ENCODE measurements around the gene TMEM132D. TPM values are rescaled to one million over a fixed set of nuclear protein-coding genes. Genes with fewer than 3 reads are reported as not detected.

Gene TMEM132D
- total RNA-seq, 1 donor from 2014 or later = not detected

DNA sequence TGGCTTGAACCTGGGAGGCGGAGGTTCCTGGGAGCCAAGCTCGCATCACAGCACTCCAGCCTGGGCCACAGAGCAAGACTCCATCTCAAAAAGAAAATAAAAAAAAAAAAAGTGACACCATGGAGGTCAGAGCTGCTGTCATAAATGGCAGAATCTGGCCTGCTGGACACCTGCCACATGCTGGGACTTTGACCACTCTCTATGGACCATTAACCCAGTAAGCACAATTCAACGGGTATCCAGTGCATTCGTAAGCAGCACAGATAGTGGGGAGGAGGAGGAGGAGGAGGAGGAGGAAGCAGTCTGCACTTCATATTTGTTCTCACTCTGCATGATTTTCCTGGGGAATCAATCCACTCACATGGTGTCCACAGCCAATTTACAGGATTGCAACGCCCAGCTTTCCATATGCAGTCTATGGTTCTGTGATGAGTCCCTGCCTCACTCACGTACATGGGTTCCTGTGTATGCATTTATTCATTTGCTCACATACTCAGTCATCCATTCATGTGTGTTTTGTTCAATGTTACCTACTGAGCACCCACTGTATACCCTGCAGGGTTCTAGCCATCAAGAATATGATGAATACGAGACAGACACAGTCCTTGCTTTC, 723.8 kb downstream of the TMEM132D start:
- no peak overlapping the region for H3K4me3 Mint-ChIP-seq
- H3K27me3 Mint-ChIP-seq (ENCODE audit: insufficient read depth) = no peaks in the 10 kb centered on the region

DNA sequence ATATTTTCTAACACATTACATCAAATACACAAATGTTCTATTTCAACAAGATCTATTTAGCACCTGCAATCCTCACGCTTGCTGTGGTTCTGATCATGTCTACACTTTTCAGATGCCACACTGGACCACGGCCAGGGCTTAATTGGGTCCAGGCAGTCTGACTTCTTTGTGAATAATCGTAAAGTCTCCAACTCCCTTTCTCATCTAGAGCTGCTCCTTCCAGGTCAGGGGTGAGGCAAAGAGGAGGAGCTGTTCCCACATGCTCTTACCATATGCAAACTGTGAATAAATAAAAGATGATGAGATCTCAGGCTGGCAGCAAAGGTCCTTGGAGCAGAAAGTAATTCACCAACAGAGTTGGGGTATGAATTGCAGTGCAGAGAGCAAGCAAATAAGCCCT, 733.9 kb downstream of the TMEM132D start:
- peaks cover 16% of the 10 kb centered on the region for H3K9me3 Mint-ChIP-seq
- no peak overlapping the region for H3K4me3 Mint-ChIP-seq
- H3K27me3 Mint-ChIP-seq (ENCODE audit: insufficient read depth) = no peaks in the 10 kb centered on the region
- no peak for DNase-seq (ENCODE audit: low spot score)
- intact Hi-C loops (cut with micrococcal nuclease) = no loop called here
- H3K36me3 Mint-ChIP-seq (ENCODE audit: low read depth) = no peaks in the 10 kb centered on the region
- no peaks in the 10 kb centered on the region for H3K4me1 Mint-ChIP-seq (ENCODE audit: low read depth)
- no peak overlapping the region for H3K27ac Mint-ChIP-seq

More for the DNA sequence above, 723.8 kb downstream of the TMEM132D start:
- H3K9me3 Mint-ChIP-seq = peaks cover 11% of the 10 kb centered on the region
- no peak for DNase-seq (ENCODE audit: low spot score)
- no peak overlapping the region for H3K27ac Mint-ChIP-seq
- H3K36me3 Mint-ChIP-seq (ENCODE audit: low read depth) = no peaks in the 10 kb centered on the region
- no peaks in the 10 kb centered on the region for H3K4me1 Mint-ChIP-seq (ENCODE audit: low read depth)
- intact Hi-C loops (cut with micrococcal nuclease) = no loop called here

DNA sequence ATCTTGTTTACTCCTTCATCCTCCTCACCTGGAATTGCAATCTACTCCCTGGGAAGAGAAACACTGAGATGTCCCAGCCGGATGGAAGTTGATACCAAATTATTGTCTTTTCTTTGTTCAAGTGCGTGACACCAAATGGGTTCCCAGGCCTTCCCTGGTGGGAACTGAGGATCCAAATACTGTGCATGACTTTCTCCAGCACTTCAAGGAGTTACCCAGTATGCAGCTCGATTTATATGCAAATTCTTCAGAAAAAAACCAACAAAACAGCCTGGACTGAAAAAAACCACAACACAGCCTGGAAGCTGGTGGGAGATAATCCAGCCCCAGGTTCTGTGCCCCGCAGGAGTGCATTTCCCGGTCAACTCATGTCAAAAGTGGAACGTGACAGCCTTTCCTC, 740.0 kb downstream of the TMEM132D start:
- Mint-ChIP-seq H3K27ac (no peak overlapping the region), H3K27me3 (ENCODE audit: insufficient read depth) (no peaks in the 10 kb centered on the region), H3K4me3 (no peak overlapping the region), H3K36me3 (ENCODE audit: low read depth) (no peaks in the 10 kb centered on the region), H3K9me3 (peaks cover 12% of the 10 kb centered on the region), H3K4me1 (ENCODE audit: low read depth) (no peaks in the 10 kb centered on the region)
- intact Hi-C loops (cut with micrococcal nuclease) = no loop called here
- no peak for DNase-seq (ENCODE audit: low spot score)

DNA sequence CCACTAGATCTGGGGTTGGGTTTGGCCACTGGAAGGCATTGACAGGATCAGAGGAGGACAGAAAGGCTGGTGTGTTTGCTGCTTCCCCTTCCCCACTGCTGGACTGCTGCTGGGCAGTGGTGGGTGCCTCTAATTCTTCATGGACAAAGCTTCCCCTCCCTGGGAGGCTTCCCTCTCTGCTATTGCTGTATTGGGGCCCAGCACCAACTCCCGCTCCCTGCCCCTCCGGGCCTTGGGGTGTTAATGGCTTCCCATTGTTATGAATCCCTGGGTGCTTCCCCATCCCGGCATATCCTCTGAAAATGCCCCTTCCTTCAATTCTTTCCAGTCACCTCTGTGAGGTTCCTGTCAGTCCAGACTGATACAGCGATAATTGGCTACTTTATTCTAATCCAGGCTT, 740.4 kb downstream of the TMEM132D start:
- H3K4me3 Mint-ChIP-seq = no peak overlapping the region
- H3K9me3 Mint-ChIP-seq = peaks cover 12% of the 10 kb centered on the region
- H3K36me3 Mint-ChIP-seq (ENCODE audit: low read depth) = no peaks in the 10 kb centered on the region
- intact Hi-C loops (cut with micrococcal nuclease) = no loop called here
- no peaks in the 10 kb centered on the region for H3K4me1 Mint-ChIP-seq (ENCODE audit: low read depth)
- no peak for DNase-seq (ENCODE audit: low spot score)
- H3K27me3 Mint-ChIP-seq (ENCODE audit: insufficient read depth) = no peaks in the 10 kb centered on the region
- H3K27ac Mint-ChIP-seq = no peak overlapping the region

DNA sequence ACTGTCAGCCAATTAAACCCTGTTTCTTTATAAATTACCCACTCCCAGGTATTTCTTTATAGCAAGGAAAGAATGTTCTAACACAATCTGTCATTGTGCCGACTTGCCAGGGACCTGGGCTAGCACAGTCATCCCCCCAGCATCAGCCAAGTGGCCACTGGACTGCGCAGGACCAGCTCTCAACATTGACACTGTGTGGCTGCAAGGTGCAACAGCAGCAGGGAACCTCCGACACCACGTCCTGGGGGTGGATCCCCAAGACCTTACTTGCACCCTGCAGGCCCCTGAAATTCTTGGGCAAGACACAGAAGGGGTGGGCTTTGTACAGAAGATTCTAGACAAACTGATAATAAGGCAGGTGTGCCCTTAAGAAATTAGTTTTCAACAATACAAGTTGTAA, 741.0 kb downstream of the TMEM132D start:
- Mint-ChIP-seq H3K27me3 (ENCODE audit: insufficient read depth) (no peaks in the 10 kb centered on the region), H3K9me3 (peaks cover 9% of the 10 kb centered on the region), H3K36me3 (ENCODE audit: low read depth) (no peaks in the 10 kb centered on the region), H3K27ac (no peak overlapping the region), H3K4me3 (no peak overlapping the region), H3K4me1 (ENCODE audit: low read depth) (no peaks in the 10 kb centered on the region)
- DNase-seq (ENCODE audit: low spot score) = no peak
- intact Hi-C loops (cut with micrococcal nuclease) = no loop called here

DNA sequence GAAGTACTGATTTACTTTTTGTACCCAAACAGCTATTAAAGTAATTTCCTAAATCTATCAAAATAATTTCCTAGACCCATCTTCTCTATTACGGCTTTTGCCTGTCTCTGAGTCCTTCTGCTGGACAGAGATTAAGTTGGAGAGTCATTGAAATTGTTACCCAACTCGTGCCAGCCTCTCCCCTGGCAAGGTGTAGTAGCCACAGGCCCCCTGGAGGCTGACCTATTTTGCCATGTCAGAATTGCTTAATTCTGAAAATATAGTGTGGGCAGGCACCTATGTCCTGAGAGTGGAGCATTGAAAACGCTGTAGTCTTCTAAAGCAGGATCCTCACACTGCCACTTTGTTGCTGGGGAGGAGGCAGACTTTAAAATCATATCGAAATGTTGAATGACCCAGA, 742.3 kb downstream of the TMEM132D start:
- H3K36me3 Mint-ChIP-seq (ENCODE audit: low read depth) = no peaks in the 10 kb centered on the region
- peaks cover 9% of the 10 kb centered on the region for H3K9me3 Mint-ChIP-seq
- H3K27ac Mint-ChIP-seq = no peak overlapping the region
- no peak for DNase-seq (ENCODE audit: low spot score)
- H3K4me1 Mint-ChIP-seq (ENCODE audit: low read depth) = no peaks in the 10 kb centered on the region
- intact Hi-C loops (cut with micrococcal nuclease) = no loop called here
- no peak overlapping the region for H3K4me3 Mint-ChIP-seq
- no peaks in the 10 kb centered on the region for H3K27me3 Mint-ChIP-seq (ENCODE audit: insufficient read depth)

DNA sequence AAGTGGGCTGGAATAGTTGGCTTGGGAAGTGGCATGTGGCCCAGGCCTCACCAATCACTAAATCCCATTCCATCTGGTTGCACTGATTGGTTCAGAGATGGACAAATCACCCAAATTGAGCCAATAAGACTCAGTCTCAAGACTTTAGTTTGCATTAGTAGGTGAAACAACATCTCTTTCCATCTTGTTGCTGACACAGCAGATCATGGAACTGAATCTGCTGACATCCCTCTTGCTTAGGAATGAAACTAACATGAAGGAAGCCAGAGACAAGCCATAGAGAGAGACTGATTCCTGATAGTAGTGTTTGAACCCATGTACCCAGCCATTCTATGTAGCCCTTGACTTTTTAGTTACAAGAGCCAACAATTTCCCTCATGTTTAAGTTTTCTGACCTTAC, 743.5 kb downstream of the TMEM132D start:
- H3K27ac Mint-ChIP-seq = no peak overlapping the region
- intact Hi-C loops (cut with micrococcal nuclease) = no loop called here

DNA sequence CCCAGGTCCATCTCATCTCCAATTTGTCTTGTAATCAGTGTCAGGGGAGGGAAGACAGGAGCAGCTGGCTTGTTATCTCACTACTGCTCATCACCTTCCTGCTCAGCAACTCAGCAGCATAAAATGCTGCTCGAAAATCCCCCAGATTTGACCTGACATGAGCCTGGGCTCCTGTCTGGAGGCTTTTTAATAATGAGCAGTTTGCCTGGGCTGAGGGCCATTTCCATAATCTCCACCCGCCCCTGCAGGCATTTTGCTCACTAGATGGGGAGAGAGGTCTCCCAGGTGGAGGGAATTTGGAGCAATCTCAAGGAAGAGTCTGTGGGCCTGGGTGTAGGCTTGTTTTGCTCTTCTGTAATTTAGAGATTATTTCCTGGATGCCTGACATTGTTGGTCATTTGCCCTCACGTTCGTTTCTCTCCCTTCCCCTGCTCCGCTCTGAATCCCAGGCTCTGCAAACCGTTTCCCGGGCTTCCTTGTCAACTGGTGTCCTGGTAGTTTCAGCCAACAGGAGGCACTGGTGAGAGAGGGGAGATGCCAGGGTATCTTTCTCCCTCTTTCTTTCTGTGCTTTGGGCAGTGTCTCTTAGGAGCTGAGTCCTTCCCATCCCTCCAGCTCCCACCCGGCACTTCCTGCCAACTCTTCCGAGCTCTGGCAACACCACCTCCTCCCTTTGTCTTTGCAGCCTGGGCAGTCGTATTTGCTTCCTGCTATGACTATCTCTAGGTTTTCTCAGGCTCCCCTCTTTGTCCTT, 751.3 kb downstream of the TMEM132D start:
- intact Hi-C loops (cut with micrococcal nuclease) = no loop called here
- DNase-seq (ENCODE audit: low spot score) = no peak
- H3K27ac Mint-ChIP-seq = no peak overlapping the region
- no peaks in the 10 kb centered on the region for H3K4me1 Mint-ChIP-seq (ENCODE audit: low read depth)
- no peaks in the 10 kb centered on the region for H3K27me3 Mint-ChIP-seq (ENCODE audit: insufficient read depth)
- H3K36me3 Mint-ChIP-seq (ENCODE audit: low read depth) = no peaks in the 10 kb centered on the region
- no peak overlapping the region for H3K4me3 Mint-ChIP-seq
- H3K9me3 Mint-ChIP-seq = no peaks in the 10 kb centered on the region

More for the DNA sequence above, 743.5 kb downstream of the TMEM132D start:
- H3K27me3 Mint-ChIP-seq (ENCODE audit: insufficient read depth) = no peaks in the 10 kb centered on the region
- no peaks in the 10 kb centered on the region for H3K4me1 Mint-ChIP-seq (ENCODE audit: low read depth)
- DNase-seq (ENCODE audit: low spot score) = no peak
- no peaks in the 10 kb centered on the region for H3K36me3 Mint-ChIP-seq (ENCODE audit: low read depth)
- no peak overlapping the region for H3K4me3 Mint-ChIP-seq
- peaks cover 9% of the 10 kb centered on the region for H3K9me3 Mint-ChIP-seq

DNA sequence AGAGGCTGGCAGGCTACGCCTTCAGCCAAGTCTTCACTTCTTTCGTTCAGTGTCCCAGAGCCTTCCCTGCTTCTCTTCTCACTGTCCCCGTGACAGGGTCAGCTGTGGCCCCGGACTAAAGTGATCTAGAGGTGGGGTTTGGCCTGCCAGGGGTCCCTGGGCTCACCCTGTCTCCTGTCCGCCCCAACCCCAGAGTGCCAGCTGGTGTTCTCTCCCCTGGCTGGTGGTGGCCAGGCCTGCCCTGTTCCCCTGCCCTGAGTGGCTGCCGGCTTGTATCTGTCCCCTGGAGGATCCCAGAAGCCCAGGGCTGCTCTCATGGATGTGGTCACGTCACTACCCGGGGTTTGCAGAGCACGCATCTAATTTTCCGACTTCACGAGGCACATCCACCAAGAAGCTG, 753.1 kb downstream of the TMEM132D start:
- H3K4me1 Mint-ChIP-seq (ENCODE audit: low read depth) = no peaks in the 10 kb centered on the region
- H3K9me3 Mint-ChIP-seq = no peaks in the 10 kb centered on the region
- intact Hi-C loops (cut with micrococcal nuclease) = no loop called here
- no peak overlapping the region for H3K4me3 Mint-ChIP-seq
- H3K27ac Mint-ChIP-seq = no peak overlapping the region
- H3K27me3 Mint-ChIP-seq (ENCODE audit: insufficient read depth) = no peaks in the 10 kb centered on the region
- DNase-seq (ENCODE audit: low spot score) = no peak
- no peaks in the 10 kb centered on the region for H3K36me3 Mint-ChIP-seq (ENCODE audit: low read depth)

DNA sequence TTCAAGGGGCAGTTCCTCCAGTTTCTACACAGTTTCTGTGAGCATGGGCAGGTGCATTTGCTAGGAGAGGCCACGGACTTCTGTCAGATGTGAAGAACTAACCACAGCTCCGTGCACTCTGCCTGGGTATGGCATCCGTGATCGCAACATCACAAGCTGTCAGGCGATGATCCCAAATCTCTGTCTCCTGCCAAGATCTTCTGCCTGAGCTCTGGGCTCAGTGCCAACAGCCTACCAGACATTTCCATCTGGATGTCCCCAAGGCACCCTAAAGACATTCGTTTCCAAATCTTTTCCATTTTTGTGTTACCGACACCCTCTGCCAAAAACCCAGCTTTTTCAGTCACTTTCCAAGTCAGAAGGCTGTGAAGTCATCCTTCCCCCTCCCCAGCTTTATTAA, 758.4 kb downstream of the TMEM132D start:
- intact Hi-C loops (cut with micrococcal nuclease) = no loop called here
- Mint-ChIP-seq H3K4me1 (ENCODE audit: low read depth) (no peaks in the 10 kb centered on the region), H3K9me3 (no peaks in the 10 kb centered on the region), H3K4me3 (no peak overlapping the region), H3K27ac (no peak overlapping the region), H3K27me3 (ENCODE audit: insufficient read depth) (no peaks in the 10 kb centered on the region), H3K36me3 (ENCODE audit: low read depth) (no peaks in the 10 kb centered on the region)
- no peak for DNase-seq (ENCODE audit: low spot score)

DNA sequence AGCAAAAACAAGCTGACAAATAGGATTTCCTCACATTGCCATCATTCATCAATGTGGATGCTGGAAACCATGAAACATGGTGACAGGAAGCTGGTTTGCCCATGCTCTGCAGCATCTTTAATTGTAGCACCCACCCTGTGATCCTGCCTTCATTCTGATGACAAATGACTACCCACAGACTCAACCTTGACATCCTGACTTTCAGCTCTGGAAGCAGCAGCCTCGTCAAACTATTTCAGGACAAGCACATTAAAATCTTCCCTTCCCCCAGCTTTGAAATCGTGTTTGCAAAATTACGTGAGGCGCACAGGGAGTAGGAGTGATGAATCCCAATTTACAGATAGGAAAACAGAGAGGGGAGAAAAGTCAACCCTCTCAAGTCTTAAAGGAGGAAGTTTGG, 765.0 kb downstream of the TMEM132D start:
- no peak overlapping the region for H3K27ac Mint-ChIP-seq
- H3K4me3 Mint-ChIP-seq = no peak overlapping the region
- DNase-seq (ENCODE audit: low spot score) = no peak
- no peaks in the 10 kb centered on the region for H3K9me3 Mint-ChIP-seq
- intact Hi-C loops (cut with micrococcal nuclease) = no loop called here
- H3K27me3 Mint-ChIP-seq (ENCODE audit: insufficient read depth) = no peaks in the 10 kb centered on the region
- H3K36me3 Mint-ChIP-seq (ENCODE audit: low read depth) = no peaks in the 10 kb centered on the region
- no peaks in the 10 kb centered on the region for H3K4me1 Mint-ChIP-seq (ENCODE audit: low read depth)

DNA sequence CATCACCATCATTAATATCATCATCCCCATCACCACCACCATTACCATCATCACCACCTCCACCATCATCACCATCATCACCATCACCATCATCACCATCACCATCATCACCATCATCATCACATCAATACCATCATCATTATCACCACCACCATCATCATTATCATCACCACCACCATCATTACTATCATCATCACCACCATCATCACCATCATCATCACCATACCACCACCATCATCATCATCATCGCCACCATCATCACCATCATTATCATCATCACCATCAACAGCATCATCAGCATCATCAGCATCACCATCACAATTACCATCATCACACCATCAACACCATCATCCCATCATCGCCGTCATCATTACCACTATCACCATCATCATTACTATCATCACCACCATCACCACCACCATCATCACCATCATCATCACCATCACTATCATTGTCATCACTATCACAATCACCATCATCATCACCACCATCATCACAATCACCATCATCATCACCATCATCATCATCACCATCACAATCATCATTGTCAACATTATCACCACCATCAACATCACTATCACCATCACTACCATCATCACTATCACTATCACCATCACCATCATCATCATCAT, 767.0 kb downstream of the TMEM132D start:
- Mint-ChIP-seq H3K9me3 (no peaks in the 10 kb centered on the region), H3K36me3 (ENCODE audit: low read depth) (no peaks in the 10 kb centered on the region), H3K27me3 (ENCODE audit: insufficient read depth) (no peaks in the 10 kb centered on the region), H3K4me1 (ENCODE audit: low read depth) (no peaks in the 10 kb centered on the region), H3K4me3 (no peak overlapping the region), H3K27ac (no peak overlapping the region)
- DNase-seq (ENCODE audit: low spot score) = no peak
- intact Hi-C loops (cut with micrococcal nuclease) = no loop called here

DNA sequence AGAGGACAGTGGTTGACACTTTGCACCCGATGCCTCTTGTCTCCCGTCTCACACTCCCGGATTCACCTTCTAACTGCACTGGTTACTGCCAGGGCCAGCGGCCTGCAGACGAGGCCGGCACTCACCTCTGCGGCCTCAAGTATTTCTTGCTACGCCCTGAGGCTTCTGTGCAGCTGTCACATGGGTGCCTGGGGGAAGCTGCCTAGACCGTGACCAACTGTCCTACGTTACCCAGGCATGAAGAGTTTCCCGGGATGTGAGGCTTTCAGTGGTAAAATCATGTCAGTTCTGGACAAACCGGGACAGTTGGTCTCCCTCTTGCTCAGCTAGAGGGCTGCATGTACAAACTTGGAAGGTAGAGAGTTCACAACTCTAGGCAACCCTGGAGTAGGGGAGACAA, 776.1 kb downstream of the TMEM132D start:
- no peak overlapping the region for H3K27ac Mint-ChIP-seq
- intact Hi-C loops (cut with micrococcal nuclease) = no loop called here
- no peaks in the 10 kb centered on the region for H3K36me3 Mint-ChIP-seq (ENCODE audit: low read depth)
- DNase-seq (ENCODE audit: low spot score) = no peak
- H3K4me3 Mint-ChIP-seq = no peak overlapping the region
- no peaks in the 10 kb centered on the region for H3K4me1 Mint-ChIP-seq (ENCODE audit: low read depth)
- H3K27me3 Mint-ChIP-seq (ENCODE audit: insufficient read depth) = no peaks in the 10 kb centered on the region
- peaks cover 8% of the 10 kb centered on the region for H3K9me3 Mint-ChIP-seq

All from activated T-helper 1 cell treated with anti-CD3 and anti-CD28 coated beads, Interleukin-12 subunit alpha, Interleukin-12 subunit beta, Interleukin-2, Interleukin-4 antibody, amounts not matched to agents 30 ng/mL and 10 ng/mL and 1 ng/mL, durations not matched to agents 14 hours and 24 hours and 36 hours (primary cell).